Stimulated activated CD8-positive, alpha-beta memory T cell treated with anti-CD3 and anti-CD28 coated beads, Interleukin-4, amount 100 ng/mL, for 1 hour (primary cell): ENCODE data around the gene CACUL1.
"Not testable (repeated sequence)": the region's sequence is repeated elsewhere in the genome, so short reads cannot be mapped to it uniquely, and the experiment has no call there.

Experiments
- DNase-seq, 2 donors: peaks; one replicate each; pipeline ENCODE4 v3.0.0-alpha.2; 2020; ENCODE audit warnings: low read depth in 2 of 2, low spot score in 1 of 2

CACUL1 gene

GRCh38 chr10:118687472-118687871, 67.3 kb downstream of the CACUL1 start:
- DNase-seq, result no peak

- DNase-seq, result no peak
These were observed 72.2 kb downstream of the CACUL1 start for GRCh38 chr10:118682533-118682932.

GRCh38 chr10:118680197-118680596, 74.6 kb downstream of the CACUL1 start:
- DNase-seq, result no peak

GRCh38 chr10:118674226-118674919, 80.4 kb downstream of the CACUL1 start:
- DNase-seq, result no peak

- DNase-seq, result no peak
These were observed 81.7 kb downstream of the CACUL1 start for GRCh38 chr10:118672766-118673715.

GRCh38 chr10:118672153-118672552, 82.6 kb downstream of the CACUL1 start:
- no peak for DNase-seq

GRCh38 chr10:118671221-118671620, 83.5 kb downstream of the CACUL1 start:
- not testable (repeated sequence) for DNase-seq

- no peak for DNase-seq
These were observed 84.2 kb downstream of the CACUL1 start for GRCh38 chr10:118670472-118671124.

- no peak for DNase-seq
These were observed 84.9 kb downstream of the CACUL1 start for GRCh38 chr10:118669835-118670234.

GRCh38 chr10:118669020-118669791, 85.6 kb downstream of the CACUL1 start:
- DNase-seq, result no peak

GRCh38 chr10:118668228-118668952, 86.4 kb downstream of the CACUL1 start:
- DNase-seq, result no peak

GRCh38 chr10:118667732-118668131, 87.0 kb downstream of the CACUL1 start:
- DNase-seq, result no peak

- DNase-seq, result no peak
These were observed 88.4 kb downstream of the CACUL1 start for GRCh38 chr10:118666350-118666749.

- no peak for DNase-seq
These were observed 90.4 kb downstream of the CACUL1 start for GRCh38 chr10:118664321-118664720.

- no peak for DNase-seq
These were observed 91.6 kb downstream of the CACUL1 start for GRCh38 chr10:118663176-118663575.

- DNase-seq, result no peak
These were observed 92.3 kb downstream of the CACUL1 start for GRCh38 chr10:118662228-118663035.

GRCh38 chr10:118658762-118659161, 96.0 kb downstream of the CACUL1 start:
- no peak for DNase-seq

GRCh38 chr10:118658168-118658567, 96.6 kb downstream of the CACUL1 start:
- not testable (repeated sequence) for DNase-seq

GRCh38 chr10:118645294-118645693, 109.5 kb downstream of the CACUL1 start:
- not testable (repeated sequence) for DNase-seq
